SK-MEL-5 (cell line): ENCODE data around the gene GUCA1A. TPM values are rescaled to one million over a fixed set of nuclear protein-coding genes. Genes with fewer than 3 reads are reported as not detected.
"Not testable (repeated sequence)": the region's sequence is repeated elsewhere in the genome, so short reads cannot be mapped to it uniquely, and the experiment has no call there.

ENCODE experiments used
- DNase-seq: peaks from one replicate; pipeline ENCODE4 v3.0.0-alpha.2; 2016; ENCODE audit warnings: low read depth, low spot score
- in situ Hi-C: cut with HindIII; loops from 2 replicates; pipeline ENCODE4 v1.10.0; 2016; ENCODE audit warnings: low sequenced_read_pairs, high pct_unique_total_duplicates, low pct_unique_long_range_greater_than_20kb
- total RNA-seq: library from RNA; depleted of rRNA; stranded (reverse); fragments of >200 nt; shearing (Covaris generic); gene quantifications from 2 replicates; pipeline ENCODE4 v1.2.3, GENCODE V29; 2014

GUCA1A gene
- total RNA-seq, 1 experiment from 2014 or later: not detected

- in situ Hi-C loops: no loop called here
- DNase-seq: no peak
Measured at GRCh38 chr6:42140756-42141602, 32.2 kb upstream of the GUCA1A start.

- in situ Hi-C loops: no loop called here
- DNase-seq: no peak
Measured at GRCh38 chr6:42141603-42142117, 31.5 kb upstream of the GUCA1A start.

GRCh38 chr6:42142118-42142835 lies 30.9 kb upstream of the GUCA1A start, which contains the start of gene C6orf132:
Gene C6orf132 (minus strand): TSS chr6:42142620. CDS start chr6:42142444, 176 bp downstream.
- in situ Hi-C loops: no loop called here

GRCh38 chr6:42147138-42147562 lies 26.0 kb upstream of the GUCA1A start:
- in situ Hi-C loops: no loop called here
- DNase-seq: no peak

More at GRCh38 chr6:42142118-42142835, 30.9 kb upstream of the GUCA1A start, which contains the start of gene C6orf132:
- DNase-seq: no peak

GRCh38 chr6:42148058-42148457 lies 25.1 kb upstream of the GUCA1A start:
- DNase-seq: no peak
- in situ Hi-C loops: no loop called here

DNA sequence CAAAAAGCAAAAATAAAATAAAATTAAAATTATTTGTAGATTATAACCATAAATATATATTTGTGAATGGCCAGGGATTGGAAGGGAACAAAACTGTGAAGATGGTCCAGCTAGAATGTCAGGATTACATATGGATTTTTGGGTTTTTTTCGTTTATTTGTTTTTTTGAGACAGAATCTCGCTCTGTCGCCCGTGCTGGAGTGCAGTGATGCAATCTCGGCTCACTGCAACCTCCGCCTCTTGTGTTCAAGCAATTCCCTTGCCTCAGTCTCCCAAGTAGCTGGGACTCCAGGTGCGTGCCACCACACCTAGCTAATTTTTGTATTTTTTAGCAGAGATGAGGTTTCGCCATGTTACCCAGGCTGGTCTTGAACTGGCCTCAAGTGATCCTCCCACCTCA lies 22.9 kb upstream of the GUCA1A start:
- in situ Hi-C loops: no loop called here
- DNase-seq: no peak

DNA sequence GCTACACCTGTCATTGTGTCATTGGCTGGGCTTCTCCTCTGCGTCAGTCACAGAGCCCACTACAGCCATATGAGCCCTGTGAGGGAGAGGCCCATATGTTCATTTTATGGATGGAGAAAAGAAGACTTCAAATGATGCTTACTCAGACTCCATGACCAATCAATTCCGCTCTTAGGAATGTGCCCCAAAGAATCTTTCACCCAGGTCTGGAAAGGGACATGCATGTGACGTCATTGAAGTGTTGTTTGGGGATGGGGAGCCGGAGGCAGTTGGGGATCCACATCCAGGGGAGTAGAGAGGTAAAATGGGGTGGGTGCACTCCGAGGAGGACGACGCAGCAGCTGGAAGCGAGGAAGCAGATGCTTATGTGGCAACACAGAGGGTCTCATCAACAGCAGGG lies 21.1 kb upstream of the GUCA1A start:
- in situ Hi-C loops: no loop called here
- DNase-seq: no peak

GRCh38 chr6:42152528-42153213 lies 20.5 kb upstream of the GUCA1A start:
- in situ Hi-C loops, DNase-seq: not testable (repeated sequence)

DNA sequence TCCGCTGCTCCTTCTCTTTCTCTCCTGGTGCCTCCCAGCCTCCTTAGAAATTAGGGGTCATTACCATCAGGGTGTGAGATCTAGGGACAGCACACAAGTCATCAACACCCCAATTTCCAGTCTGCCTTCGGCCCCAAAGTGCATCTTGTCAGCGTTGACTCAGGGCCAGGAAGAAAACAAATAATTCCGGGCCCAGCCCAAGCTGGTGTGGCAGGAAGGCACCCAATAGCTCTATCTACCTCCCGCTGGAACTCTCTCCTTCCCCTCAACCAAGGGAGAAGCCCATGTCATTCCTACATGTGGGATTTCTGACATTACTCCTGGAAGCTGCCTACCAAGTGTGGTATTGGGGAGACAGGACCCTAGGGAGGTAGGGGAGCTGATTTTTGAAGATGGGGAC lies 19.2 kb upstream of the GUCA1A start:
- in situ Hi-C loops: no loop called here
- no peak for DNase-seq

DNA sequence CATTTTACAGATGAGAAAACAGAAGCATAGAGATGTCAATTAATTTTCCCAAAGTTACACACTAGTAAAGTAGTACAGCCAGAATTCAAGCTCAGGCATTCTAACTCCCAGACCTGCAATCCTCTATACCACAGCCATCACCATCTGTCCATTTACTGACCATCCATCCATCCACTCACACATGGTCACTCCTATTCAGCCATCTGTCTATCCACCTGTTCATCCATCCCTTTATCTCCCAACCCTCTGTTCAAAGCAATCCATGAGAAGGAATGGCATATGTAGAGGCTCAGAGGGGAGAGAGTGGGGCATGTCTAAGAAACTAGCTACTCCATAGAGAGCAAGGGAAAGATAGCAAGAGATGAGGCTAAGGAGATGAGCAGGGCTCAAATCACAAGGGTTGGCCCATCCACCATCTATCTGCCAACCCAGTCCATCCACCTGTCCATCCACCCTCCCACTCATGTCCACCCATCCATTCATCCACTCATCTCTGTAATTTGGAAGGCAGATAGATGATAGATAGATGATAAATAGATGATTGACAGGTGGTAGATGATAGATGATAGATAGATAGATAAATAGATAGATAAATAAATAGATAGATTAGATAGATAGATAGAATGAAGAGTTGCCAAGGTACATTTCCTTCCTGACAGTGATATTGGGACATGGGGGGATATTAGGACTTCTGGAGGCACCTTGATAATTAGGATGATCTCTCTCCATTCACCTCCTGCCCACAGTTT lies 18.5 kb upstream of the GUCA1A start:
- in situ Hi-C loops: no loop called here
- DNase-seq: no peak

- DNase-seq: no peak
- in situ Hi-C loops: no loop called here
Measured at GRCh38 chr6:42155293-42155692, 17.9 kb upstream of the GUCA1A start.

- in situ Hi-C loops: no loop called here
- no peak for DNase-seq
Measured at GRCh38 chr6:42156638-42157037, 16.5 kb upstream of the GUCA1A start.

DNA sequence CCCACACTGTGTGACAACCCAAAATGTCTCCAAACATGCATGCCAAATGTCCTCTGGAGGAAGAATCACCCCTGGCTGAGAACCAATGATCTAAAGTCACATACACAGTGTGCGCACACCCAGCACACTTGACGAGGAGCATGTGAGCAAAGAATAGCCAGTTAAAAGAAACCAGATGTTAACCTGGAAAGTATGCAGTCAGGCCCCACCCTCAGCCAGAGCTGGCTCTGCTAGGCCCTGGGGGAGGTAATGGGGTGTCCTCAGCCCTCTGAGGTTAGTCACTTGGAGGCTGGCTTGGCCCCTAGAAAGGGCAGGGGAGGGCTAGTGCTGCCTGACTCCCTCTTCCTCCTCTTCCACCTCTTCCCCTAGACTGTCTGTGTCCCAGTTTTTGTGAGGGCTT lies 15.2 kb upstream of the GUCA1A start:
- in situ Hi-C loops: no loop called here
- DNase-seq: no peak

GRCh38 chr6:42158631-42159030 lies 14.5 kb upstream of the GUCA1A start:
- in situ Hi-C loops: no loop called here
- no peak for DNase-seq

- in situ Hi-C loops: no loop called here
- no peak for DNase-seq
Measured at GRCh38 chr6:42159431-42160024, 13.6 kb upstream of the GUCA1A start.

GRCh38 chr6:42162384-42162783 lies 10.8 kb upstream of the GUCA1A start:
- in situ Hi-C loops: no loop called here
- DNase-seq: no peak

DNA sequence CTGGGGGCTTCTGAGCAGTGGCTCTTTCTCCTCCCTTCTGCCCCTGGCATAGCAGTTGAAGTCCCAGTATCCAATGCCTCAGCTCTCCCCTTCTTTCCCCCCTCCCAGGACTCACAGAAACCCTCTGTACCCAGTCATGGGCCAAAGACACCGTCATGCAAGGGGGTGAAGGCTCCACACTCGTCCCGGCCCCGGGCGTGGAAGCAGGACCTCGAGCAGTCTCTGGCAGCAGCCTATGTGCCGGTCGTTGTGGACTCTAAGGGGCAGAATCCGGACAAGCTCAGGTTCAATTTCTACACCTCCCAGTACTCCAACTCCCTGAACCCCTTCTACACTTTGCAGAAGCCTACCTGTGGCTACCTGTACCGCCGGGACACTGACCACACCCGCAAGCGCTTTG lies 10.4 kb upstream of the GUCA1A start:
- no peak for DNase-seq
- in situ Hi-C loops: no loop called here
